ENCODE measurements around the gene SLC44A2.

DNA sequence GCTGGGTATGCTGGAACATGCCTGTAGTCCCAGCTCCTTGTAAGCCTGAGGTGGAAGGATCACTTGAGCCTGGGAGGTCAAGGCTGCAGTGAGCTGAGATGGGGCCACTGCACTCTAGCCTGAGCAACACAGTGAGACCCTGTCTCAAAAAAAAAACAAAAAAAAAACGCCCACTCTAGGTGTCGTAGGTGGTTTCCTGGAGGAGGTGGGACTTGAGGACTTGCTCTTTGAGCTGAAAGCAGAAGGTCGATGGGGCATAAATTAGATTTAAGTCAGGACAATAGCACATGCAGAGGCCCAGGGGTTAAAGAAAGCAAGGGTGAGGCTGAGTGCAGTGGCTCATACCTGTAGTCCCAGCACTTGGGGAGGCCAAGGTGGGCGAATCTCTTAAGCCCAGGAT is 15.9 kb downstream of the SLC44A2 start:
- TF ChIP-seq POLR2AphosphoS5 (IDR thresholded peaks at IDR 0.05; ENCODE audit: low read depth, low read length): no peak
- TF ChIP-seq, protein P1, sequence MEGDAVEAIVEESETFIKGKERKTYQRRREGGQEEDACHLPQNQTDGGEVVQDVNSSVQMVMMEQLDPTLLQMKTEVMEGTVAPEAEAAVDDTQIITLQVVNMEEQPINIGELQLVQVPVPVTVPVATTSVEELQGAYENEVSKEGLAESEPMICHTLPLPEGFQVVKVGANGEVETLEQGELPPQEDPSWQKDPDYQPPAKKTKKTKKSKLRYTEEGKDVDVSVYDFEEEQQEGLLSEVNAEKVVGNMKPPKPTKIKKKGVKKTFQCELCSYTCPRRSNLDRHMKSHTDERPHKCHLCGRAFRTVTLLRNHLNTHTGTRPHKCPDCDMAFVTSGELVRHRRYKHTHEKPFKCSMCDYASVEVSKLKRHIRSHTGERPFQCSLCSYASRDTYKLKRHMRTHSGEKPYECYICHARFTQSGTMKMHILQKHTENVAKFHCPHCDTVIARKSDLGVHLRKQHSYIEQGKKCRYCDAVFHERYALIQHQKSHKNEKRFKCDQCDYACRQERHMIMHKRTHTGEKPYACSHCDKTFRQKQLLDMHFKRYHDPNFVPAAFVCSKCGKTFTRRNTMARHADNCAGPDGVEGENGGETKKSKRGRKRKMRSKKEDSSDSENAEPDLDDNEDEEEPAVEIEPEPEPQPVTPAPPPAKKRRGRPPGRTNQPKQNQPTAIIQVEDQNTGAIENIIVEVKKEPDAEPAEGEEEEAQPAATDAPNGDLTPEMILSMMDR (IDR thresholded peaks at IDR 0.05): no peak
- TF ChIP-seq, protein P2, sequence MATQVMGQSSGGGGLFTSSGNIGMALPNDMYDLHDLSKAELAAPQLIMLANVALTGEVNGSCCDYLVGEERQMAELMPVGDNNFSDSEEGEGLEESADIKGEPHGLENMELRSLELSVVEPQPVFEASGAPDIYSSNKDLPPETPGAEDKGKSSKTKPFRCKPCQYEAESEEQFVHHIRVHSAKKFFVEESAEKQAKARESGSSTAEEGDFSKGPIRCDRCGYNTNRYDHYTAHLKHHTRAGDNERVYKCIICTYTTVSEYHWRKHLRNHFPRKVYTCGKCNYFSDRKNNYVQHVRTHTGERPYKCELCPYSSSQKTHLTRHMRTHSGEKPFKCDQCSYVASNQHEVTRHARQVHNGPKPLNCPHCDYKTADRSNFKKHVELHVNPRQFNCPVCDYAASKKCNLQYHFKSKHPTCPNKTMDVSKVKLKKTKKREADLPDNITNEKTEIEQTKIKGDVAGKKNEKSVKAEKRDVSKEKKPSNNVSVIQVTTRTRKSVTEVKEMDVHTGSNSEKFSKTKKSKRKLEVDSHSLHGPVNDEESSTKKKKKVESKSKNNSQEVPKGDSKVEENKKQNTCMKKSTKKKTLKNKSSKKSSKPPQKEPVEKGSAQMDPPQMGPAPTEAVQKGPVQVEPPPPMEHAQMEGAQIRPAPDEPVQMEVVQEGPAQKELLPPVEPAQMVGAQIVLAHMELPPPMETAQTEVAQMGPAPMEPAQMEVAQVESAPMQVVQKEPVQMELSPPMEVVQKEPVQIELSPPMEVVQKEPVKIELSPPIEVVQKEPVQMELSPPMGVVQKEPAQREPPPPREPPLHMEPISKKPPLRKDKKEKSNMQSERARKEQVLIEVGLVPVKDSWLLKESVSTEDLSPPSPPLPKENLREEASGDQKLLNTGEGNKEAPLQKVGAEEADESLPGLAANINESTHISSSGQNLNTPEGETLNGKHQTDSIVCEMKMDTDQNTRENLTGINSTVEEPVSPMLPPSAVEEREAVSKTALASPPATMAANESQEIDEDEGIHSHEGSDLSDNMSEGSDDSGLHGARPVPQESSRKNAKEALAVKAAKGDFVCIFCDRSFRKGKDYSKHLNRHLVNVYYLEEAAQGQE (IDR thresholded peaks at IDR 0.05; ENCODE audit: insufficient read depth in 1 of 2, low read depth in 2 of 2, low read length in 1 of 2): no peak
